ENCODE data around the gene AMIGO1.
A peak's percentile ranks its signal among the peaks of the same experiment; 100 is the strongest.

The AMIGO1 gene

DNA sequence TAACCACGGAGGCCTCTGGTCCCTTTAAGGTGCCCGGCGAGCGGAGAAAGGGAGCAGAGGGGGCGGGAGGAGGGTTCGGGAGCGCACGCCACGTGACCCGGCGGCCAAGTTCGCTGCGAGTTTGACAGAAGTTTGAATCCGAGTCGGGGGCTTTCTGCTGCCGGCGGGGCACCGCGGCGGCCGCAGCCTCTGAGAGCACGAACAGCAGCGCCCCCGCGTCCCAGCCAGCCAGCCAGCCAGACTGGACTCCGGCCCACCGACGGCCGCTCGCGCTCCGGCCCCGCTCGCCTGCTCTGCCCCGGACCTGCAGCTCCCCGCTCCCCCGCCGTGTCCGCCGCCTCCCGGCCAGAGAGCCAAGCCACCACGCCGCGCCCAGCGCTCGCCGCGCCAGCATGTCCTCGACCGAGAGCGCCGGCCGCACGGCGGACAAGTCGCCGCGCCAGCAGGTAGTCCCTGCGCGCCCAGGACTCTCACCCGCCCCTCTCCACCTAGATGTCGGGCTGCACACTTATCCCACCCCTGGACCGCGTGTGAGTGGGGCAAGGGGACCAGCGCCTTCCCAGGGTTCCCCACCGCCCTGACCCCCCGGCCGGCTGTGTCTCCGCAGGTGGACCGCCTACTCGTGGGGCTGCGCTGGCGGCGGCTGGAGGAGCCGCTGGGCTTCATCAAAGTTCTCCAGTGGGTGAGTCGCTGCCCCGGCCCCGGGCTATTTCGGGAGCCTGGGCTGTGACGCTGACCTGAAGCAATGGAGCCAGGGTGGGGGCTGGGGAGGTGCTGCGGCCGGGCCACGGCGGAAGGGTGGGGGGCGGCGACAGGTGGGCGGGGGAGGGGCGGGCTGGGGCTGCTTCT lies 42.9 kb downstream of the AMIGO1 start, which contains the start of gene SYPL2:
SYPL2 (plus strand) TSS at position 95 of the 849 bp plus-strand sequence; CDS start at position 393, 298 bp downstream.
- TF ChIP-seq EGR1 (IDR thresholded peaks at IDR 0.05) (no peak), TAF1 (IDR thresholded peaks at IDR 0.05; ENCODE audit: low read depth) (no peak)
- TF ChIP-seq, protein P1, sequence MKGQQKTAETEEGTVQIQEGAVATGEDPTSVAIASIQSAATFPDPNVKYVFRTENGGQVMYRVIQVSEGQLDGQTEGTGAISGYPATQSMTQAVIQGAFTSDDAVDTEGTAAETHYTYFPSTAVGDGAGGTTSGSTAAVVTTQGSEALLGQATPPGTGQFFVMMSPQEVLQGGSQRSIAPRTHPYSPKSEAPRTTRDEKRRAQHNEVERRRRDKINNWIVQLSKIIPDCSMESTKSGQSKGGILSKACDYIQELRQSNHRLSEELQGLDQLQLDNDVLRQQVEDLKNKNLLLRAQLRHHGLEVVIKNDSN (IDR thresholded peaks at IDR 0.05) = peak; percentile 92
- TF ChIP-seq, protein P2, sequence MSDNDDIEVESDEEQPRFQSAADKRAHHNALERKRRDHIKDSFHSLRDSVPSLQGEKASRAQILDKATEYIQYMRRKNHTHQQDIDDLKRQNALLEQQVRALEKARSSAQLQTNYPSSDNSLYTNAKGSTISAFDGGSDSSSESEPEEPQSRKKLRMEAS (IDR thresholded peaks at IDR 0.05) = peak; percentile 56; the same call in 1 of the 2 replicates

DNA sequence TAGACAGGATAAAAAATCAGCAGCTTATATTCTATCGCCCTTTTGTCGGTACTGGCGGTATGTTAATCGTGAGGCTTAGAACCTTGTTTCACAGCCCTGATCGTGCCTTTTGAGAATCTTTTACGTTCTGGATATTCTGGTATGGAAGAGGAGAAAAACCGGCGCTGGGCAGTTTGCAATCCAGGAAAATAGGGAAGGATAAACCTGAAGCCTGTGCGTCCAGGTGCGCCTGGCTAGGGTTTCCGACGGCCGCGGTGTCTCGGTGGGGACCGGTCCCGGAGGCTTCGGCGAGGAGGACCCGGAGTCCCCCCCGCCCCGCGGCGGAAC lies 43.4 kb downstream of the AMIGO1 start:
- TF ChIP-seq, protein P3, sequence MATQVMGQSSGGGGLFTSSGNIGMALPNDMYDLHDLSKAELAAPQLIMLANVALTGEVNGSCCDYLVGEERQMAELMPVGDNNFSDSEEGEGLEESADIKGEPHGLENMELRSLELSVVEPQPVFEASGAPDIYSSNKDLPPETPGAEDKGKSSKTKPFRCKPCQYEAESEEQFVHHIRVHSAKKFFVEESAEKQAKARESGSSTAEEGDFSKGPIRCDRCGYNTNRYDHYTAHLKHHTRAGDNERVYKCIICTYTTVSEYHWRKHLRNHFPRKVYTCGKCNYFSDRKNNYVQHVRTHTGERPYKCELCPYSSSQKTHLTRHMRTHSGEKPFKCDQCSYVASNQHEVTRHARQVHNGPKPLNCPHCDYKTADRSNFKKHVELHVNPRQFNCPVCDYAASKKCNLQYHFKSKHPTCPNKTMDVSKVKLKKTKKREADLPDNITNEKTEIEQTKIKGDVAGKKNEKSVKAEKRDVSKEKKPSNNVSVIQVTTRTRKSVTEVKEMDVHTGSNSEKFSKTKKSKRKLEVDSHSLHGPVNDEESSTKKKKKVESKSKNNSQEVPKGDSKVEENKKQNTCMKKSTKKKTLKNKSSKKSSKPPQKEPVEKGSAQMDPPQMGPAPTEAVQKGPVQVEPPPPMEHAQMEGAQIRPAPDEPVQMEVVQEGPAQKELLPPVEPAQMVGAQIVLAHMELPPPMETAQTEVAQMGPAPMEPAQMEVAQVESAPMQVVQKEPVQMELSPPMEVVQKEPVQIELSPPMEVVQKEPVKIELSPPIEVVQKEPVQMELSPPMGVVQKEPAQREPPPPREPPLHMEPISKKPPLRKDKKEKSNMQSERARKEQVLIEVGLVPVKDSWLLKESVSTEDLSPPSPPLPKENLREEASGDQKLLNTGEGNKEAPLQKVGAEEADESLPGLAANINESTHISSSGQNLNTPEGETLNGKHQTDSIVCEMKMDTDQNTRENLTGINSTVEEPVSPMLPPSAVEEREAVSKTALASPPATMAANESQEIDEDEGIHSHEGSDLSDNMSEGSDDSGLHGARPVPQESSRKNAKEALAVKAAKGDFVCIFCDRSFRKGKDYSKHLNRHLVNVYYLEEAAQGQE (IDR thresholded peaks at IDR 0.05; ENCODE audit: low read depth) = no peak
- TF ChIP-seq EGR1 (IDR thresholded peaks at IDR 0.05) (no peak), CREB1 (IDR thresholded peaks at IDR 0.05; ENCODE audit: low read depth) (no peak), YY1 (IDR thresholded peaks at IDR 0.05; ENCODE audit: low read depth) (no peak), RAD21 (IDR thresholded peaks at IDR 0.05; ENCODE audit: low read depth) (no peak)

DNA sequence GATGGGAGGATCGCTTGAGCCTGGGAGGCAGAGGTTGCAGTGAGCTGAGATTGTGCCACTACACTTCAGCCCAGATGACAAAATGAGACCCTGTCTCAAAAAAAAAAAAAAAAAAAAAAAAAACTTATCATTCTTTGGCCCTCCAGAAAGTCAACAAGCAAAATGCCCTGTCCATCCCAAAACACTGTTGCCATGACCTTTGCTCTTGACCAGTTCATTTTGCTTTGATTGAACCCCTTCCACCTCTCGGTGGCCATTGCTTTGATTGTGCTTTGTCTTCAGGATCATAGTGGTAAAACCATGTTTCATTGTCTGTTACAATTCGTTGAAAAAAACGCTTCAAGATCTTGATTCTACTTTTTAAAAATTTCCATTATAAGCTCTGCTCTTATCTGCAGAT lies 51.7 kb downstream of the AMIGO1 start:
- no peak for TF ChIP-seq RAD21 (IDR thresholded peaks at IDR 0.05; ENCODE audit: low read depth)
- no peak for TF ChIP-seq TEAD4 (IDR thresholded peaks at IDR 0.05)
- no peak for TF ChIP-seq YY1 (IDR thresholded peaks at IDR 0.05; ENCODE audit: low read depth)
- no peak for TF ChIP-seq ZBTB7A (IDR thresholded peaks at IDR 0.05; ENCODE audit: low read depth)
- TF ChIP-seq, protein P3 (IDR thresholded peaks at IDR 0.05; ENCODE audit: low read depth) = no peak
- no peak for TF ChIP-seq FOXM1 (IDR thresholded peaks at IDR 0.05; ENCODE audit: borderline replicate concordance, low read depth)
- no peak for TF ChIP-seq TCF12 (IDR thresholded peaks at IDR 0.05; ENCODE audit: low read depth)
- no peak for TF ChIP-seq CEBPB (IDR thresholded peaks at IDR 0.05)
- TF ChIP-seq, protein P1 (IDR thresholded peaks at IDR 0.05) = no peak
- no peak for TF ChIP-seq TAF1 (IDR thresholded peaks at IDR 0.05; ENCODE audit: low read depth)

DNA sequence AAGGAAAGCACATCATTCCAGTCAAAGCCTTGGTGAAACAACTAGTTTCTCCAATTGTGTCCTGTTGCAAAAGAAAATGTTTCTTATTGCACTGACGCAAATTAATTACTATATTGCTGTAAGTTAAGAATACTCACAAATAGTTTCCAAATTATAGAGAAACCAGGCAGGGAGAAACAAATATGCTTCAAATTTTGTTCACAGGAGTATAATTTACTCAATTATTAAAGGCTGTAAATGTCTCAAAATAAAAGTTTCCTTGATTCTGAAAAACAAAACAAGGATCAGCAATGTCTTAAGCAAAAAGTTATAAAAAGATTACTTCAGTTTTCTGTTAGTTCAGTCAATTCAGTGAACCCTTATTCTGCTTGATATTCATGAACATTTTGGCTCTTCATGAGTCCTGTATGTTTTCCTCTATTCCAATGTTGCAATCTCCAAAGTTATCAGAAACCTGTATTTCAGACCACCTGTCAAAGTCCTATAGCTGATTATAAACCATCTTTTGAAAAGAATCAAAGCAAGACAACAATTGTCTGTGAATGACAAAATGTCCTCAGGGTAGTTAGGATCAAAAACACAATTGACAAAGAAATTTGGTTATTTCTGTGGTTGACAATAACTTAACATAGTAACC lies 54.9 kb downstream of the AMIGO1 start:
- TF ChIP-seq YY1 (IDR thresholded peaks at IDR 0.05; ENCODE audit: low read depth) = no peak
- no peak for TF ChIP-seq CREB1 (IDR thresholded peaks at IDR 0.05; ENCODE audit: low read depth)
- TF ChIP-seq EP300 (IDR thresholded peaks at IDR 0.05; ENCODE audit: borderline replicate concordance) = no peak
- TF ChIP-seq, protein P1 (IDR thresholded peaks at IDR 0.05) = no peak
- TF ChIP-seq, protein P3 (IDR thresholded peaks at IDR 0.05; ENCODE audit: low read depth) = no peak
- TF ChIP-seq CEBPB (IDR thresholded peaks at IDR 0.05) = no peak
- no peak for TF ChIP-seq TEAD4 (IDR thresholded peaks at IDR 0.05)

Measured in Ishikawa (cell line).